Stimulated activated memory B cell treated with anti-CD40 and anti-IgM and Interleukin-4, amounts not matched to agents 10 μg/mL and 1 μg/mL and 100 μg/mL, for 72 hours (primary cell): Measurements from ENCODE around the gene HSDL1.
"Not testable (repeated sequence)": the region's sequence is repeated elsewhere in the genome, so short reads cannot be mapped to it uniquely, and the experiment has no call there.

Experiments used
- ATAC-seq: fragments of 150-1000 bp; cut with Tn5 transposase; 2 replicates; pipeline ENCODE4 v1.10.0; 2021
- H3K27ac Mint-ChIP-seq: one replicate; pipeline ENCODE4 v1.8.0; 2022; ENCODE audit warnings: mild to moderate bottlenecking, mixed read lengths
- H3K27me3 Mint-ChIP-seq: one replicate; pipeline ENCODE4 v1.8.0; 2022; ENCODE audit warnings: mixed read lengths
- H3K36me3 Mint-ChIP-seq: one replicate; pipeline ENCODE4 v1.8.0; 2022; ENCODE audit warnings: mixed read lengths
- H3K4me1 Mint-ChIP-seq: one replicate; pipeline ENCODE4 v1.8.0; 2022; ENCODE audit warnings: mixed read lengths
- H3K4me3 Mint-ChIP-seq: one replicate; pipeline ENCODE4 v1.8.0; 2022; ENCODE audit warnings: mild to moderate bottlenecking, moderate library complexity, mixed read lengths
- H3K9me3 Mint-ChIP-seq: one replicate; pipeline ENCODE4 v1.8.0; 2022; ENCODE audit warnings: mixed read lengths

The HSDL1 gene

DNA sequence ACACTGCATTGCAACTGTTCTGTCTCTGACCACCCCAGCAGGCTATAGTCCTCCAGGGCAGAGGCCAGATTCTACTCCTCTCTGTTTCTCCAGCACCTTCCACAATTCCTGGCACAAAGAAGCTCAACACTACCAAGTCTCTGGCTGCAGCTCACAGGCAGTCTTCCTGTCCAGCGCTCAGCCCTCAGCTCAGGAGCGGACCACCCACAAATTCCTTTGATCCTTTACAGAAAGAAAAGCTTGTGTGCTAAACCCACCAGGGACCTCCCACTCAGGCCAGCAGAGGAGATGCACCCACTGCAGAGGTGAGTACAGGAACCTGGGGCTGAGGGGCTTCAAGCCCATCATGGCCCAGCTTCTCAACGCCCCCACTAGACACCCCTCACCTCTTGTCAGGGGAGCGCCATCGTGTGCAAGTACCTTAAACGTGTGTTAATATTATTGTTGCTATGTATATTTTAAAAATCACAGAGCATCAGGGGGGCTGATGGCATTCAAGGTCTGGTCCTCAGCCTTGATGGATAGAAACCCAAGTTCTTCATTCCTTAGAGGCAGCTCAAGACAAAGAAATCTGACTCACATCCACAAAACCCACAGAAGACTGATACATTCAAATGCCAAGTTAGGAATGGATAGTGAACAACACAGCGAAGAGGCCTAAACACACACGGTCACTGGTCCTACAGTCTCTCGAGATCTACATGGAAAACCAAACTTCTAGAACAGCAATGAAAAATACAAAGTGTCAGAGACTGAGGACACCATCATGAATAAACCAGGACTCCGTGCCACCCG is 8.4 kb downstream of the HSDL1 start:
- ATAC-seq = no peak
- Mint-ChIP-seq H3K27ac (peak overlapping the region; percentile 12), H3K4me3 (no peak overlapping the region), H3K27me3 (no peaks in the 10 kb centered on the region), H3K4me1 (peaks cover 30% of the 10 kb centered on the region), H3K9me3 (no peaks in the 10 kb centered on the region), H3K36me3 (peaks cover 26% of the 10 kb centered on the region)

DNA sequence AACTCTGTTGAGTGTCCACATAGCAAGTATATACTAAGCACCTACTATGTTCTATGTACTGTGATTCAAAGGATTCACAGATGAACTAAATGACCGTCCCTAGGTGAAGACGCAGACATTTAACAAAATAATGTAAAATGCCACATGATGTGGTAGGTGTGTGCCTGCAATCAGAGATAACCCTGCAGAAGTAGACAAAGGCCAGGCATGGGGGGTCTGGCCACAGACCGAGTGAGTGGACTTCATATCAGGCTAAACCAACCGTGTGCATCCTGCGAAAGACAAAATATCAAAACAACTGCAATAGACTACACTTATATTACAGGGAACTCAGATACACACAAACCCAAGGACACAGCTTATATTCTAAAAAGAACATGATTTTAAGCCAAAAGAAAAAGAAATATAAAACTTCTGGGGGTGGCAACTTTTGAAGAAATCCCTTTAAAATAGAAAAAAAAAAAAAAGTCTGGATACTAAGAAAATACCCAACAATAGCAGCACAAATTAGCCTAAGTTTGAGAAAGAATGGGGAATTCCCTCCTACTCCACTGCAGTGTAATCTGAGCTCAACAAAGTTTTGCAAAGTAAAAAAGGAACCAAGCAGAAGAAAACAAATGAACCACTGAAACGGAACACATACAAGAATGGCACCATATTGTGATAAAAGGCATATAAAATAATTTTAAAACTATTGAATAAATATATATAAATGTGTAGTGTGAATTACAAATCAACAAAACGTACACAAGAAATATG is 12.3 kb downstream of the HSDL1 start:
- Mint-ChIP-seq H3K27me3 (no peaks in the 10 kb centered on the region), H3K4me1 (peaks cover 20% of the 10 kb centered on the region), H3K4me3 (no peak overlapping the region), H3K9me3 (no peaks in the 10 kb centered on the region), H3K27ac (no peak overlapping the region), H3K36me3 (peaks cover 30% of the 10 kb centered on the region)
- ATAC-seq = peak; percentile 53

DNA sequence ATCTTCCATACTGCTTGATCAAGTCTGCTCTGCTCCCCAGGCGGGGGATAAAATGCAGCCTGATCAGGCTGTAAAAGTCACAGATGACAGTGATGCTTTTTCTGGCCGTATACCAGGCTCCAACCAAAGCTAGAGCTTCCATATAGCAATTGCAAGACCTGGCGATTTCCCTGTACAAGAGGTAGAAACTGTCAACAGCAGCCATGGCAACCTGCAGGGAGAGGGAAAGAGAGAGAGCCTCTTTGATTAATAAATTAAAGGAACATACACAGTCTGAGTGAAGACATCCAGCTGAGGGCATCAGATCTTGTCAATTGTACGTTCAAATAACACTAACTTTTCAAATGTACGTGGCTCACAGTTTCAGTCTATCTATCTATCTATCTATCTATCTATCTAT is 13.9 kb downstream of the HSDL1 start:
- Mint-ChIP-seq H3K4me1 (peaks cover 8% of the 10 kb centered on the region), H3K36me3 (peaks cover 32% of the 10 kb centered on the region), H3K4me3 (no peak overlapping the region), H3K27me3 (no peaks in the 10 kb centered on the region), H3K27ac (no peak overlapping the region), H3K9me3 (no peaks in the 10 kb centered on the region)
- no peak for ATAC-seq

DNA sequence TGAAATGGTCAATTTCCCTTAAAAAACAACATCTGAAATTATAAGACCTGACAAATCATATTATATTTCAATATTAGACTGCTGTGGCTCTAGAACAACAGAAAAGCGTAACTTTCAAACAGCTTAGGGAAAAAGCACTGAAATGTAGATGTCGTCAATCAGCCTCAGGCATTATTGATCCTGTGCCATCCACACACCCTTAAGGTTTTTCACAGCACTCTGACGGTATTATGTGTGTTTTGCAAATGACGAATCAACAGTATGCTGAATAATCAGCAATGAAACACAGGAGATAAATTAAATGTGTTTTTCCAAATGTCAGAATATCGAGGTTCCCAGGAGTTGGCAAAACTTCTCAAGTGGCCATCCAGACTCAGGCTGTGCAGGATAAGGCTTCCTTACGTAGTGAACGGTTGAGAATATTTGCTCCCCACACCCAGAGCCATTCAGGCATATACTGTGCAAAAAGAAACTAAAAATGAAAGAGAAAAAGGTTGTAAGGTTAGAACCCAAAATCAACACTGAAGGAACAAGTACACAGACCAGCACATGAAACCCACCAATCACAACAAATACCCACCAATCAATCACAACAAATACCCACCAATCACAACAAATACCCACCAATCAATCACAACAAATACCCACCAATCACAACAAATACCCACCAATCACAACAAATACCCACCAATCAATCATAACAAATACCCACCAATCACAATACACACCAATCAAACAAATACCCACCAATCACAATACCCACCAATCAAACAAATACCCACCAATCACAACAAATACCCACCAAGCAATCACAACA is 20.5 kb downstream of the HSDL1 start:
- Mint-ChIP-seq H3K4me3 (no peak overlapping the region), H3K27me3 (no peaks in the 10 kb centered on the region), H3K27ac (no peak overlapping the region), H3K9me3 (no peaks in the 10 kb centered on the region), H3K4me1 (peaks cover 6% of the 10 kb centered on the region), H3K36me3 (peaks cover 37% of the 10 kb centered on the region)
- no peak for ATAC-seq

DNA sequence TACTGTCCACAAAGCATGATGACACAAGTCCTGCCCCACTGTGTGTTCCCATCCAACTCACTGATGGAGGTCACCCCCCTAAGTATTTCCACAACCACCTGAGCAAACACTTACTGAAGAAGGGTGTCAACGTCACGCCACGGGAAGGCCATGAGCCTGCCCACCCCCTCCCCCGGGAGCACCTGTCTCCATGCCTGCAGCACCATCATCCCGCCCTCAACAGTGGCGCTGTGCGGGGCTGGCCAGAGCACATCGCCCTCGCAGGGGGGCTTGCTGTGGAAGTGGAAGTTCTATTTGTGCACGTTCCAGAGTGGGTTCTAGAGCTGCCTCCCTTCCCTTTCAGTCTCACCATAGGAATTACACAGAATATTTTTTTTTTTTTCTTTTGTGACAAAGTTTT is 24.0 kb downstream of the HSDL1 start:
- Mint-ChIP-seq H3K27me3 (no peaks in the 10 kb centered on the region), H3K36me3 (peaks cover 29% of the 10 kb centered on the region), H3K4me1 (peaks cover 12% of the 10 kb centered on the region), H3K27ac (no peak overlapping the region), H3K9me3 (no peaks in the 10 kb centered on the region), H3K4me3 (no peak overlapping the region)
- ATAC-seq = no peak

DNA sequence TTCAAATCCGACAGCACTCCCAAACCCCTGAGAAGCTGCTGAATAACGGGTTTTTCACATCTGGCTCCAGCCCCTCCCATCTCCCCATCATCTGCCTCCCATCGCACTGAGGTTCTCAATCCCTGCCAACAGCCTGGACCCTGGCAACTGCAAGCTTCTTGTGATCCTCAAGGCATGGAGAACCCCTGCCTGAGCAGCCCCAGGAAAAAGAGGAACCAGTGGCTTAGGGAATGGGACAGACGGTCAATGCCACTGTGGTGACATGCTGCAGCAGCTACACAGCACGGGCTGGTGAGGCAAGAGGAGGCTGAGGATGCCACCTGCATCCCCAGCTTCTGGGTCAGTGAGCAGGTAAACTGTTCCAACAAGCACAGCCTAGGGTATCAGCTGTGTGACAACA is 25.0 kb downstream of the HSDL1 start:
- Mint-ChIP-seq H3K27me3 (no peaks in the 10 kb centered on the region), H3K9me3 (no peaks in the 10 kb centered on the region), H3K4me1 (peaks cover 14% of the 10 kb centered on the region), H3K27ac (no peak overlapping the region), H3K4me3 (no peak overlapping the region), H3K36me3 (peaks cover 20% of the 10 kb centered on the region)
- no peak for ATAC-seq

DNA sequence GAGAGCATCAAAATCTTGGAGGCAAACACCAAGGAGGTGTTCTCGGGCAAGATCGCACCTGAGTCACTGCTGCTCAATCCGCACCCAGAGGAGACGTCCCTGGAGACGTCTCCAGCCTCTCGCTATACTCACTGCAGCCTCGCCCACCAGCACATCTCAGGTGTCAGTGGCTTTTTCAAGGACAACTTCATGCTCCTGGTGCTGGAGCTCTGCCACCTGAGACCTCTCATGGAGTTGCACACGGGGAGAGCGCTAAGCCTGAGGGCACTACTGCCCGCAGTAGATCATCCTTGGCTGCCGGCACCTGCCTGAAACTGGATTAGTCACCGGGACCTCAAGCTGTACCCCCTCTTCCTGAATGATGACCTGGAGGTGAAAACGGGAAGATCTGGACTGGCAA is 25.6 kb downstream of the HSDL1 start:
- Mint-ChIP-seq H3K27ac (no peak overlapping the region), H3K4me3 (no peak overlapping the region)

DNA sequence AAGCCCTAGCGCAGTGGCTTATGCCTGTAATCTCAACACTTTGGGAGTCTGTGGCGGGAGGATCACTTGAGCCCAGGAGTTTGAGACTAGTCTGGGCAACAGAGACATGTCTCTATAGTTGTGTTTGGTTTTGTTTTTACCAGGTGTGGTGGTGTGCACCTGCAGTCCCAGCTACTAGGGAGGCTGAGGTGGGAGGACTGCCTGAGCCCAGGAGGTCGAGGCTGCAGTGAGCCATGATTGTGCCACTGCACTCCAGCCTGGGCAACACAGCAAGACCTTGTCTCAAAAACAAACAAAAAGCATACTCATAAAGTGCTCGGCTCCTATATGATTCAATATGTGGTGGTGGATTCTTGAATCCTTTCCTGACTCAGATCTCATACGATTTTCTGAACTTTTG is 26.7 kb downstream of the HSDL1 start:
- not testable (repeated sequence) for H3K9me3 Mint-ChIP-seq, H3K27ac Mint-ChIP-seq, ATAC-seq, H3K27me3 Mint-ChIP-seq, H3K4me3 Mint-ChIP-seq
- Mint-ChIP-seq H3K36me3 (peaks cover 11% of the 10 kb centered on the region), H3K4me1 (peaks cover 24% of the 10 kb centered on the region)

More for the DNA sequence above, 25.6 kb downstream of the HSDL1 start:
- no peaks in the 10 kb centered on the region for H3K9me3 Mint-ChIP-seq
- H3K27me3 Mint-ChIP-seq = no peaks in the 10 kb centered on the region
- H3K4me1 Mint-ChIP-seq = peaks cover 21% of the 10 kb centered on the region
- H3K36me3 Mint-ChIP-seq = peaks cover 14% of the 10 kb centered on the region
- no peak for ATAC-seq

DNA sequence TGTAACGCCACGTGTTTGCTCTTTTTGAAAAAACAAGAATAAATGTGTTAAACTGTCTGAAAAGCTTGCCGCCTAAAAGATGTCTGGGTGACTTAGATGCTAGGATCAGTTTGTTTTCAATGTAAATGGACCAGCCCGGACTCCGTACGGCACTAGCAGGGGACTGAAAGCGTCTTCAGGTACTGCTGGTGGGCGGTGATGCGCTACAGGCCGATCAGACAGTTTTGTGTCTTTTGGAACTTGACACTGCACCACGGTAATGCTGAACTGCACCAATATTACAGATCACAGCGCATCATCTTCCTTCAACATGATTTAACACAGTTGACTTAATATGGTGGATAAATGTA is 27.5 kb downstream of the HSDL1 start:
- H3K4me3 Mint-ChIP-seq = peak overlapping the region; percentile 91
- ATAC-seq = no peak
- no peaks in the 10 kb centered on the region for H3K27me3 Mint-ChIP-seq
- peaks cover 24% of the 10 kb centered on the region for H3K4me1 Mint-ChIP-seq
- H3K27ac Mint-ChIP-seq = peak overlapping the region; percentile 90
- H3K36me3 Mint-ChIP-seq = peaks cover 6% of the 10 kb centered on the region
- H3K9me3 Mint-ChIP-seq = no peaks in the 10 kb centered on the region

DNA sequence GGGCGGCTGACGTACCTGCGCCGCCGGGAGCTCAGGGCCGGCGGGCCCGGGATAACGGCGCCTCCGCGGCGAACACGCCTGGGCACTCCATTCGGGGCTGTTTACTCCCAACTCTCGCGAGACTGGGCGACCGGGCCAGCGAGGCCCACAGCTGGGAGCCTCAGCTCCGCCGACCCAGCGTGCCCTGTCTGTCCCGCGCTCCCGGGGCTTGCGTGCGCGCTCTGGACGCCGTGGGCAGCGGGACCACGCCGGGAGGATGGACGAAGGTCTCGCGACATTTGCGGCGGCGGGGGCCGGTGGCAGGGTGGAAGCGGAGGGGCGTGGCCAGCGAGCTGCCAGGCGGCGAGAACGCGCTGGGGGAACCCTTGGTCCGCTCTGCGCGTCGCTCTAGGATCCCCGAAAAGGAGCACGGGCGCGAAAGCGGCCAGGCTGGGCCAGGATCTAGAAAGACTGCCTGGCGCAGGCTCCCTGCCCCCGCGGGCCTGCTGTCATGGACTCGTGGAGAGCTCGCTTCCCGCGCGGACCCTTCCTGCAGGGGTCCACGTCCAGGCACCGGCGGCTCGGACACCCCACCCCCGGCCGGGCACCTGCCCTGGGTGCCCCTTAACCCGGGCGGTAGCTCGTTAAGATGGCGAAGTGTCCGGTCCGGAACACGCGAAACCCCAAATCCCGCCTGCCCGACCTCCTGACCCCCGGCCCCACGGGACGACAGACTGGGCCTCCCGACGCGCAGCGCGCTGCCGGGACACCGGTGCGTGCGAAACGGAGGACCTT is 28.1 kb downstream of the HSDL1 start, which contains the start of gene MBTPS1:
MBTPS1 (minus strand) TSS at position 223 of the 774 bp plus-strand sequence. CDS start 15,159 bp downstream, outside the sequence.
- Mint-ChIP-seq H3K4me1 (peaks cover 24% of the 10 kb centered on the region), H3K27ac (peak within 1 kb of the TSS; percentile 90), H3K4me3 (peak within 1 kb of the TSS; percentile 91), H3K27me3 (no peaks in the 10 kb centered on the region), H3K36me3 (peaks cover 4% of the 10 kb centered on the region), H3K9me3 (no peaks in the 10 kb centered on the region)
- peak; percentile 98 for ATAC-seq

DNA sequence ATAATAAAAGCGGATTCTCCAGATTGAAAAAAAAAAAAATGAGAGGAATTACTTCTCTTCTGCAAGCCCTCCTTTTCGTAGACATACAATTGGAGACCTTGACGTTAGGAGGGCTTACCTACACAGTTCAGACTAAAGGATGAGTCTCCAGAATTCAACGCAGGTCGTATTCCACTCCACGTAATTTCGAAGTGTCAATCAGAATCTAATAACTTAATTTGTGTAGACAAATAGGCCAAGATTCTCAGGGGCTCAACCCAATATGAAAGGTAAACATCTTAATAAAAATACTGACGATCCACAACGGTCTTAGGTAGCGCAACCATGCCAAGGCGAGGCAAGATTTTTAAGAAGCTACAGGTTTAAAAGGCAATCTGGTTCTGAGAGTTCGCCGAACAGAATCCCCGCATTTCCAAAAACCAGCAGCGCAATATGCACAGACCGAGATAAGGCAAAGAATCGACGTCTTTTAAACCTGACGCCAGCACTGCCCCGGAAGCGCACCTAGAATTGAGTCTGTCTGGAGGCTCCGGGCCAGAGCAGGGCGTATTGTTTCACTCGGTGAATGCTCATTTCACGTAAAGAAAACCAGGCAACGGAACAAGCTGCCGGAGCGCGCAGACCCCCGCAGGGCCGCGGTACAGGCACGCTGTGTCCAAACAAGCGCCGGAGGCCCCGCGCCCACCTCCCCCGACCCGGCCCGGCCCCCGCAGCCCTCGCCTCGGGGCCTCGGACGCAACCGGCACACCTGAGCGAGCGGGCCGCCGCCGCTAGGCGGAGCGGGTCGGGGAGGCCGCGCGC is 28.9 kb downstream of the HSDL1 start:
- peak; percentile 68 for ATAC-seq
- peaks cover under 1% of the 10 kb centered on the region for H3K36me3 Mint-ChIP-seq
- H3K9me3 Mint-ChIP-seq = no peaks in the 10 kb centered on the region
- H3K27ac Mint-ChIP-seq = peak overlapping the region; percentile 90
- H3K27me3 Mint-ChIP-seq = no peaks in the 10 kb centered on the region
- peak overlapping the region; percentile 91 for H3K4me3 Mint-ChIP-seq
- peaks cover 32% of the 10 kb centered on the region for H3K4me1 Mint-ChIP-seq

DNA sequence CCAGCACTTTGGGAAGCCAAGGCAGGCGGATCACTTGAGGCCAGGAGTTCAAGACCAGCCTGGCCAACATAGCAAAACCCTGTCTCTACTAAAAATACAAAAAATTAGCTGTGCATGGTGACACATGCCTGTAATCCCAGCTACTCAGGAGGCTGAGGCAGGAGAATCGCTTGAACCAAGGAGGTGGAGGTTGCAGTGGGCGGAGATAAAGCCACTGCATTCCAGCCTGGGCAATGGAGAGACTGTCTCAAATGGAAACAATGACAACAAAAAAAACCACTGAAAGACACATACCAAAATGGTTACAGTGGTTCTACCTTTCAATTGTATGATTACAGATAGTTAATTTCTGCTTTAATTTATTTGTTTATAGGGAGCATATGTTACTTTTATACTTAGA is 33.0 kb downstream of the HSDL1 start:
- not testable (repeated sequence) for H3K4me3 Mint-ChIP-seq, H3K27ac Mint-ChIP-seq, ATAC-seq, H3K9me3 Mint-ChIP-seq, H3K27me3 Mint-ChIP-seq
- peaks cover 13% of the 10 kb centered on the region for H3K36me3 Mint-ChIP-seq
- H3K4me1 Mint-ChIP-seq = peaks cover 43% of the 10 kb centered on the region

DNA sequence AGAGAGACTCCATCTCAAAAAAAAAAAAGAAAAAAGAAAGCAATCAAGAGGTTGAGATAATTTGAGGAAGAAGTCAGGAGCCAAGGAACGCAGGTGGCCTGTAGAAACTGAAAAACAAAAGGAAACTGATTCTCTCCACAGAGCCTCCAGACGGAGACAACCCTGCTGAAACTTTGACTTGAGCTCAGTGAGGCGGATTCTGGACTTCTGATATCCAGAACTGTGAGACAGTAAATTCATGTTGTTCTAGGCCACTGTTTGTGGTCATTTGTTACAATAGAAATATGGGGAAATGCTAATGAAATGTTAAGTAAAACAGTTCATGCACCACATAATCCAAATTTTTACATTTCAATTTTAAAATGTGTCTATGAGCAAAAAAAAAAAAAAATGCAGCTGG is 33.5 kb downstream of the HSDL1 start:
- no peaks in the 10 kb centered on the region for H3K9me3 Mint-ChIP-seq
- peaks cover 17% of the 10 kb centered on the region for H3K36me3 Mint-ChIP-seq
- peaks cover 47% of the 10 kb centered on the region for H3K4me1 Mint-ChIP-seq
- no peaks in the 10 kb centered on the region for H3K27me3 Mint-ChIP-seq
- H3K27ac Mint-ChIP-seq = peak overlapping the region; percentile 37
- no peak for ATAC-seq
- H3K4me3 Mint-ChIP-seq = no peak overlapping the region

DNA sequence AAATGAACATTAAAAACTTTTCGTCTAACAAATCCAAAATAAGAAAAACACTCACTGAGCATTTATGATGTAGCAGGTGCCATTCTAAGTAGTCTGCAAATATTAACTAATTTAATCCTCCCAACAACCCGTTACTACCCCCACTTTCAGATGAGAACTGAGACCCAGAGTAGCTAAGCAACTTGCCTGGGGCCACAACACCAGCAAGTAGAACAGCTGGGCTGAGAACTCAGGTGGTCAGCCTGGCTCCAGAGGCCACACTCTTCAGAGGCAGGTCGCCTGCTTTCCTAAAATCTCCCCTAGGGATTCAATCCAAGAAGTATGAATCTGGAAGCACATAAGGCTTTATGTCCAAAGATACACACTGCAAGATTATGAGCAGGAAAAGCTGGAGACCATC is 34.5 kb downstream of the HSDL1 start:
- H3K27ac Mint-ChIP-seq = no peak overlapping the region
- no peaks in the 10 kb centered on the region for H3K27me3 Mint-ChIP-seq
- no peaks in the 10 kb centered on the region for H3K9me3 Mint-ChIP-seq
- H3K36me3 Mint-ChIP-seq = peaks cover 23% of the 10 kb centered on the region
- peaks cover 51% of the 10 kb centered on the region for H3K4me1 Mint-ChIP-seq
- no peak overlapping the region for H3K4me3 Mint-ChIP-seq
- no peak for ATAC-seq
